Neural cell (in vitro differentiated cells): Measurements from ENCODE around the gene LRRC55. TPM values are rescaled to one million over a fixed set of nuclear protein-coding genes. Genes with fewer than 3 reads are reported as not detected.

Experiments used
- H2AFZ ChIP-seq: fragments of 200-600, 300-800 bp; sonication (generic), shearing (Covaris generic); 2 replicates; pipeline ENCODE4 v1.6.0; 2014; ENCODE audit warnings: low read depth, mild to moderate bottlenecking, antibody characterized with exemption, low read length, moderate library complexity
- H3F3A ChIP-seq: fragments of 200-600 bp; shearing (Covaris generic); 2 replicates; pipeline ENCODE4 v1.6.1; 2016; ENCODE audit warnings: mild to moderate bottlenecking, moderate library complexity, mixed read lengths, antibody characterized with exemption, low read length; ENCODE audit not compliant: insufficient read depth, poor library complexity, severe bottlenecking
- H3K27ac ChIP-seq: fragments of 200-600, 300-800 bp; sonication (generic), shearing (Covaris generic); 2 replicates; pipeline ENCODE4 v1.5.1; 2014; ENCODE audit warnings: mild to moderate bottlenecking, low read length, moderate library complexity
- H3K27me3 ChIP-seq: fragments of 300-800, 200-600 bp; sonication (generic), shearing (Covaris generic); 2 replicates; pipeline ENCODE4 v1.6.0; 2014; ENCODE audit warnings: mild to moderate bottlenecking, low read depth, low read length, moderate library complexity; ENCODE audit not compliant: insufficient read depth
- H3K36me3 ChIP-seq: fragments of 300-800, 200-600 bp; sonication (generic), shearing (Covaris generic); 2 replicates; pipeline ENCODE4 v1.5.1; 2014; ENCODE audit warnings: mild to moderate bottlenecking, antibody characterized with exemption, low read length, moderate library complexity; ENCODE audit not compliant: insufficient read depth
- H3K4me2 ChIP-seq: fragments of 300-800, 200-600 bp; sonication (generic), shearing (Covaris generic); 2 replicates; pipeline ENCODE4 v1.6.0; 2014; ENCODE audit warnings: mild to moderate bottlenecking, low read length
- H3K4me3 ChIP-seq: fragments of 300-800, 200-600 bp; sonication (generic), shearing (Covaris generic); 2 replicates; pipeline ENCODE4 v1.5.1; 2014; ENCODE audit warnings: mild to moderate bottlenecking, low read length, moderate library complexity
- H3K79me2 ChIP-seq: fragments of 200-600 bp; shearing (Covaris generic); replicated peaks from 2 replicates; pipeline ENCODE4 v1.6.0; 2014; ENCODE audit warnings: mild to moderate bottlenecking, low read length, moderate library complexity; ENCODE audit not compliant: insufficient read depth
- H3K9ac ChIP-seq: fragments of 300-800, 200-600 bp; sonication (generic), shearing (Covaris generic); 2 replicates; pipeline ENCODE4 v1.6.1; 2016; ENCODE audit warnings: mild to moderate bottlenecking, low read length, mixed read lengths
- H3K9me2 ChIP-seq: fragments of 200-600 bp; shearing (Covaris generic); 2 replicates; pipeline ENCODE4 v1.6.1; 2016; ENCODE audit warnings: mild to moderate bottlenecking, low read length, mixed read lengths; ENCODE audit not compliant: insufficient read depth
- H3K9me3 ChIP-seq: fragments of 200-600, 300-800 bp; sonication (generic), shearing (Covaris generic); 2 replicates; pipeline ENCODE4 v1.6.1; 2016; ENCODE audit warnings: mild to moderate bottlenecking, mixed run types, low read length, moderate library complexity, mixed read lengths
- H4K20me1 ChIP-seq: fragments of 200-600 bp; shearing (Covaris generic); 2 replicates; pipeline ENCODE4 v1.6.1; 2016; ENCODE audit warnings: mild to moderate bottlenecking, mixed run types; ENCODE audit not compliant: insufficient read depth
- EP300 ChIP-seq: fragments of 450-650 bp; conservative IDR thresholded peaks from 2 replicates; pipeline ENCODE4 v1.6.1; 2014; ENCODE audit warnings: antibody characterized with exemption, mild to moderate bottlenecking, moderate library complexity; ENCODE audit not compliant: poor library complexity, severe bottlenecking
- EZH2 ChIP-seq: fragments of 200-600, 300-800 bp; shearing (Covaris generic), sonication (generic); IDR thresholded peaks from 2 replicates; pipeline ENCODE4 v1.6.1; 2014; ENCODE audit warnings: antibody characterized with exemption, low read length, borderline replicate concordance, mild to moderate bottlenecking; ENCODE audit not compliant: insufficient read depth, poor library complexity, severe bottlenecking
- MXI1 ChIP-seq: fragments of 450-650 bp; conservative IDR thresholded peaks from 2 replicates; pipeline ENCODE4 v1.6.1; 2014; ENCODE audit warnings: antibody characterized with exemption, mild to moderate bottlenecking; ENCODE audit not compliant: poor library complexity, severe bottlenecking
- POLR2AphosphoS5 ChIP-seq: IDR thresholded peaks from 2 replicates; pipeline ENCODE4 v1.6.1; 2012
- RAD21 ChIP-seq: fragments of 450-650 bp; conservative IDR thresholded peaks from 2 replicates; pipeline ENCODE4 v1.6.1; 2014; ENCODE audit warnings: antibody characterized with exemption, mild to moderate bottlenecking, moderate library complexity
- SMC3 ChIP-seq: fragments of 450-650 bp; conservative IDR thresholded peaks from 2 replicates; pipeline ENCODE4 v1.6.1; 2014; ENCODE audit warnings: antibody characterized with exemption, mild to moderate bottlenecking, moderate library complexity; ENCODE audit not compliant: poor library complexity
- TAF1 ChIP-seq: IDR thresholded peaks from 2 replicates; pipeline ENCODE4 v1.6.1; 2012; ENCODE audit warnings: low read depth
- polyA plus RNA-seq: library from polyadenylated mRNA; depleted of rRNA; stranded (reverse); fragments of >200 nt; gene quantifications from 2 replicates; pipeline ENCODE4 v1.2.3, GENCODE V29; 2014
- TF ChIP-seq, protein P1 (sequence below): IDR thresholded peaks from 2 replicates; pipeline ENCODE4 v1.6.1; 2012; ENCODE audit warnings: borderline replicate concordance
- TF ChIP-seq, protein P2 (sequence below): fragments of 450-650 bp; IDR thresholded peaks from 2 replicates; pipeline ENCODE4 v1.5.1; 2014; ENCODE audit warnings: antibody characterized with exemption, mild to moderate bottlenecking, moderate library complexity; ENCODE audit not compliant: poor library complexity, severe bottlenecking

Gene LRRC55
- polyA plus RNA-seq, 1 donor from 2014 or later, result 2.8 TPM

- Histone ChIP-seq H3K36me3 (no peaks in the 10 kb centered on the region), H3K79me2 (no peaks in the 10 kb centered on the region), H3K9ac (no peak overlapping the region), H3K4me3 (no peak overlapping the region), H3K9me3 (no peaks in the 10 kb centered on the region), H3K27me3 (no peaks in the 10 kb centered on the region), H4K20me1 (no peaks in the 10 kb centered on the region), H2AFZ (no peak overlapping the region), H3F3A (no peaks in the 10 kb centered on the region), H3K27ac (no peak overlapping the region), H3K9me2 (no peaks in the 10 kb centered on the region), H3K4me2 (no peak overlapping the region)
- TF ChIP-seq POLR2AphosphoS5 (no peak), MXI1 (no peak), EZH2 (no peak), TAF1 (no peak), SMC3 (no peak)
- TF ChIP-seq, protein P1, sequence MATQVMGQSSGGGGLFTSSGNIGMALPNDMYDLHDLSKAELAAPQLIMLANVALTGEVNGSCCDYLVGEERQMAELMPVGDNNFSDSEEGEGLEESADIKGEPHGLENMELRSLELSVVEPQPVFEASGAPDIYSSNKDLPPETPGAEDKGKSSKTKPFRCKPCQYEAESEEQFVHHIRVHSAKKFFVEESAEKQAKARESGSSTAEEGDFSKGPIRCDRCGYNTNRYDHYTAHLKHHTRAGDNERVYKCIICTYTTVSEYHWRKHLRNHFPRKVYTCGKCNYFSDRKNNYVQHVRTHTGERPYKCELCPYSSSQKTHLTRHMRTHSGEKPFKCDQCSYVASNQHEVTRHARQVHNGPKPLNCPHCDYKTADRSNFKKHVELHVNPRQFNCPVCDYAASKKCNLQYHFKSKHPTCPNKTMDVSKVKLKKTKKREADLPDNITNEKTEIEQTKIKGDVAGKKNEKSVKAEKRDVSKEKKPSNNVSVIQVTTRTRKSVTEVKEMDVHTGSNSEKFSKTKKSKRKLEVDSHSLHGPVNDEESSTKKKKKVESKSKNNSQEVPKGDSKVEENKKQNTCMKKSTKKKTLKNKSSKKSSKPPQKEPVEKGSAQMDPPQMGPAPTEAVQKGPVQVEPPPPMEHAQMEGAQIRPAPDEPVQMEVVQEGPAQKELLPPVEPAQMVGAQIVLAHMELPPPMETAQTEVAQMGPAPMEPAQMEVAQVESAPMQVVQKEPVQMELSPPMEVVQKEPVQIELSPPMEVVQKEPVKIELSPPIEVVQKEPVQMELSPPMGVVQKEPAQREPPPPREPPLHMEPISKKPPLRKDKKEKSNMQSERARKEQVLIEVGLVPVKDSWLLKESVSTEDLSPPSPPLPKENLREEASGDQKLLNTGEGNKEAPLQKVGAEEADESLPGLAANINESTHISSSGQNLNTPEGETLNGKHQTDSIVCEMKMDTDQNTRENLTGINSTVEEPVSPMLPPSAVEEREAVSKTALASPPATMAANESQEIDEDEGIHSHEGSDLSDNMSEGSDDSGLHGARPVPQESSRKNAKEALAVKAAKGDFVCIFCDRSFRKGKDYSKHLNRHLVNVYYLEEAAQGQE, result no peak
These were observed 48.6 kb downstream of the LRRC55 start for GRCh38 chr11:57230316-57230715.

DNA sequence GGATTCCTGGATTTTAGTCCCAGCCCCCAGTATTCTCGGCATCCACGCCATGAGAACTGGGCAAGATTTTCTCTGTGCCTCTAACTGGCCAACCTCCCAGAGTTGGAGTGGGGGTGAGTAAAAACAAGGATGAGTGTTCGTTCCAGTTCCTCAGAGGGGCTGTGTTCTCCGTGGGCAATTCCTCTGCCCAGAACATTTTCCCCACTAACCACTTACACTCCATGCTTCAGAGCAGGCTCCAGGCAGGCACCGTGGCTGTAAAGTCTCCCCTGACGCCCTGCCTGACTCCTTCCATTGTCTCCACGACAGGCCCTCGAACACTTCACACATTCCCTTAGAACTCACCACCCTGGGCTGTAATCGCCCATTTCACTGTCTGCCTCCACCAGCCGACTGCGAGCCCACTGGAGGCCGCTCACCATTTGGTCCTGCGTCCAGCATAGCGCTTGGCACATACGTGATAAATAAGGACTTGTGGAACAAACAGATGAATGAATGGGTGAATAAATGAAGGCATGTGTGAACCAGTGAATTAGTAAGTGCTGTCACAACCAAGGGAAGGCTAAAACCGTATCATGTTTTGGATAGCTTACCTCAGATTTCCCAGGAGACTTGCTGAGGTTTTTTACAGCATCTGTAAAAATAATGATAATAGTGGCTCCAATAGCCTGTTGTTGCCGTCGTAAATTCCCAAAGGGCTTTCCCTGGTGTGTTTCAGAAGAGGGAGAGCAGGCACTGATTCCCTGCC, 49.2 kb downstream of the LRRC55 start:
- Histone ChIP-seq H3K9me2 (no peaks in the 10 kb centered on the region), H3K27ac (no peak overlapping the region), H3K9ac (no peak overlapping the region), H3K4me2 (no peak overlapping the region), H4K20me1 (no peaks in the 10 kb centered on the region), H3K4me3 (no peak overlapping the region), H3K9me3 (no peaks in the 10 kb centered on the region), H3K36me3 (no peaks in the 10 kb centered on the region), H3K27me3 (no peaks in the 10 kb centered on the region), H2AFZ (no peak overlapping the region), H3K79me2 (no peaks in the 10 kb centered on the region), H3F3A (no peaks in the 10 kb centered on the region)
- TF ChIP-seq SMC3 (no peak), RAD21 (no peak), TAF1 (no peak), EZH2 (no peak), EP300 (no peak), MXI1 (no peak), POLR2AphosphoS5 (no peak)
- TF ChIP-seq, protein P2, sequence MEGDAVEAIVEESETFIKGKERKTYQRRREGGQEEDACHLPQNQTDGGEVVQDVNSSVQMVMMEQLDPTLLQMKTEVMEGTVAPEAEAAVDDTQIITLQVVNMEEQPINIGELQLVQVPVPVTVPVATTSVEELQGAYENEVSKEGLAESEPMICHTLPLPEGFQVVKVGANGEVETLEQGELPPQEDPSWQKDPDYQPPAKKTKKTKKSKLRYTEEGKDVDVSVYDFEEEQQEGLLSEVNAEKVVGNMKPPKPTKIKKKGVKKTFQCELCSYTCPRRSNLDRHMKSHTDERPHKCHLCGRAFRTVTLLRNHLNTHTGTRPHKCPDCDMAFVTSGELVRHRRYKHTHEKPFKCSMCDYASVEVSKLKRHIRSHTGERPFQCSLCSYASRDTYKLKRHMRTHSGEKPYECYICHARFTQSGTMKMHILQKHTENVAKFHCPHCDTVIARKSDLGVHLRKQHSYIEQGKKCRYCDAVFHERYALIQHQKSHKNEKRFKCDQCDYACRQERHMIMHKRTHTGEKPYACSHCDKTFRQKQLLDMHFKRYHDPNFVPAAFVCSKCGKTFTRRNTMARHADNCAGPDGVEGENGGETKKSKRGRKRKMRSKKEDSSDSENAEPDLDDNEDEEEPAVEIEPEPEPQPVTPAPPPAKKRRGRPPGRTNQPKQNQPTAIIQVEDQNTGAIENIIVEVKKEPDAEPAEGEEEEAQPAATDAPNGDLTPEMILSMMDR, result no peak
- TF ChIP-seq, protein P1, result no peak
